Common myeloid progenitor, CD34-positive (primary cell): ENCODE results near the gene ROR1.

Experiments used
- CTCF ChIA-PET: fragments of 350-600 bp; sonication (Branson Sonifier 250); formaldehyde crosslinking; loops from one replicate; lab custom pipeline; 2021; ENCODE audit warnings: antibody characterized with exemption; lab: Charles Lee
- POLR2A ChIA-PET: fragments of 350-600 bp; sonication (Branson Sonifier 250); formaldehyde crosslinking; loops from one replicate; lab custom pipeline; 2021; ENCODE audit warnings: antibody characterized with exemption; lab: Charles Lee
- DNase-seq, 3 donors: peaks; one replicate each; pipeline versions ENCODE4 v3.0.0 to v3.0.0-alpha.2; 2013
- H3K27ac ChIP-seq, 2 experiments: 1 replicate in 1 of 2; 2 replicates in 1 of 2; pipeline ENCODE4 v1.7.0; 2013; ENCODE audit warnings: inconsistent platforms in 2 of 2, low read length in 2 of 2, mild to moderate bottlenecking in 2 of 2, low read depth in 1 of 2, moderate library complexity in 1 of 2; ENCODE audit not compliant: severe bottlenecking in 2 of 2, insufficient read depth in 1 of 2, poor library complexity in 1 of 2
- H3K27me3 ChIP-seq, 5 experiments: replicated peaks in 2 of 5; 1 replicate in 3 of 5; 2 replicates in 2 of 5; pipeline versions ENCODE4 v1.6.1 to v1.7.0; 2013; ENCODE audit warnings: low read length in 4 of 5, mild to moderate bottlenecking in 2 of 5, moderate library complexity in 2 of 5, inconsistent platforms in 1 of 5; ENCODE audit not compliant: insufficient read depth in 5 of 5, control insufficient read depth in 4 of 5
- H3K36me3 ChIP-seq, 4 experiments: 1 replicate in 2 of 4; 2 replicates in 2 of 4; pipeline versions ENCODE4 v1.6.1 to v1.7.0; 2013; ENCODE audit warnings: low read length in 3 of 4, control low read depth in 1 of 4, mild to moderate bottlenecking in 1 of 4; ENCODE audit not compliant: control insufficient read depth in 4 of 4, insufficient read depth in 4 of 4
- H3K4me1 ChIP-seq, 4 experiments: 1 replicate in 3 of 4; 2 replicates in 1 of 4; pipeline versions ENCODE4 v1.6.1 to v1.7.1; 2013; ENCODE audit warnings: low read length in 3 of 4, mild to moderate bottlenecking in 3 of 4, control low read depth in 1 of 4, inconsistent platforms in 1 of 4, moderate library complexity in 1 of 4; ENCODE audit not compliant: control insufficient read depth in 4 of 4, insufficient read depth in 4 of 4; ENCODE audit errors: control extremely low read depth in 1 of 4
- H3K4me3 ChIP-seq, 7 experiments: 1 replicate in 4 of 7; 2 replicates in 3 of 7; pipeline versions ENCODE4 v1.5.1 to v1.7.0; 2013; ENCODE audit warnings: mild to moderate bottlenecking in 7 of 7, low read length in 6 of 7, moderate library complexity in 6 of 7, inconsistent platforms in 2 of 7, low read depth in 2 of 7, control low read depth in 1 of 7; ENCODE audit not compliant: insufficient read depth in 4 of 7, control insufficient read depth in 1 of 7; ENCODE audit errors: extremely low read depth in 1 of 7
- H3K9me3 ChIP-seq, 5 experiments: 1 replicate in 4 of 5; 2 replicates in 1 of 5; pipeline versions ENCODE4 v1.6.1 to v1.7.1; 2013; ENCODE audit warnings: low read length in 4 of 5, mild to moderate bottlenecking in 2 of 5, inconsistent platforms in 1 of 5, low read depth in 1 of 5, moderate library complexity in 1 of 5; ENCODE audit not compliant: control insufficient read depth in 4 of 5, insufficient read depth in 2 of 5; ENCODE audit errors: control extremely low read depth in 1 of 5
- WGBS: methylation state at CpG from one replicate; pipeline ENCODE4 v1.1.5; 2013; ENCODE audit not compliant: insufficient coverage; 5-methylcytosine and 5-hydroxymethylcytosine counted together

The ROR1 gene

GRCh38 chr1:63792152-63792551 is 18.3 kb downstream of the ROR1 start:
- Histone ChIP-seq H3K27me3 (peaks cover 0 to 4% (median 0%) of the 10 kb centered on the region in 5 experiments), H3K9me3 (no peaks in the 10 kb centered on the region), H3K4me1 (no peaks in the 10 kb centered on the region), H3K27ac (no peak overlapping the region), H3K36me3 (no peaks in the 10 kb centered on the region), H3K4me3 (no peak overlapping the region)
- CTCF ChIA-PET = no interaction called here
- POLR2A ChIA-PET = no interaction called here
- no peak for DNase-seq
- WGBS = 100% methylated on average over 1 of the region's 4 CpGs

GRCh38 chr1:63793741-63794240 is 20.0 kb downstream of the ROR1 start:
- H3K36me3 ChIP-seq = no peaks in the 10 kb centered on the region

GRCh38 chr1:63794354-63794753 is 20.5 kb downstream of the ROR1 start:
- no peak for DNase-seq
- CTCF ChIA-PET = no interaction called here
- no peaks in the 10 kb centered on the region for H3K9me3 ChIP-seq

More at GRCh38 chr1:63793741-63794240, 20.0 kb downstream of the ROR1 start:
- no peak overlapping the region for H3K27ac ChIP-seq
- WGBS = 93% methylated on average over 7 of the region's 8 CpGs
- H3K27me3 ChIP-seq = peaks cover 0 to 6% (median 0%) of the 10 kb centered on the region in 5 experiments
- H3K4me3 ChIP-seq = no peak overlapping the region
- H3K4me1 ChIP-seq = no peaks in the 10 kb centered on the region
- ChIA-PET CTCF (interaction anchor here (1.3 kb wide), 1 partner anchor 17 kb away, joined by 3 read pairs; no protein-coding TSS in a partner anchor), POLR2A (no interaction called here)
- H3K9me3 ChIP-seq = no peaks in the 10 kb centered on the region
- no peak for DNase-seq

GRCh38 chr1:63794939-63795378 is 21.1 kb downstream of the ROR1 start:
- ChIA-PET CTCF (no interaction called here), POLR2A (no interaction called here)
- no peak overlapping the region for H3K4me3 ChIP-seq
- no peak for DNase-seq
- H3K27me3 ChIP-seq = peaks cover 0 to 6% (median 0%) of the 10 kb centered on the region in 5 experiments
- H3K4me1 ChIP-seq = no peaks in the 10 kb centered on the region
- WGBS = 90% methylated on average over 7 of the region's 7 CpGs
- no peak overlapping the region for H3K27ac ChIP-seq
- no peaks in the 10 kb centered on the region for H3K36me3 ChIP-seq
- H3K9me3 ChIP-seq = no peaks in the 10 kb centered on the region

More at GRCh38 chr1:63794354-63794753, 20.5 kb downstream of the ROR1 start:
- no peak overlapping the region for H3K4me3 ChIP-seq
- peaks cover 0 to 6% (median 0%) of the 10 kb centered on the region in 5 experiments for H3K27me3 ChIP-seq
- 98% methylated on average over 7 of the region's 7 CpGs for WGBS
- H3K27ac ChIP-seq = no peak overlapping the region
- H3K36me3 ChIP-seq = no peaks in the 10 kb centered on the region
- no peaks in the 10 kb centered on the region for H3K4me1 ChIP-seq
- POLR2A ChIA-PET = no interaction called here

GRCh38 chr1:63795455-63795854 is 21.6 kb downstream of the ROR1 start:
- CTCF ChIA-PET = no interaction called here

GRCh38 chr1:63797056-63797726 is 23.4 kb downstream of the ROR1 start:
- no peak overlapping the region for H3K4me3 ChIP-seq
- no peak for DNase-seq
- no peaks in the 10 kb centered on the region for H3K9me3 ChIP-seq
- H3K4me1 ChIP-seq = no peaks in the 10 kb centered on the region
- peaks cover 0 to 7% (median 0%) of the 10 kb centered on the region in 5 experiments for H3K27me3 ChIP-seq
- WGBS = 100% methylated on average over 4 of the region's 7 CpGs
- no peak overlapping the region for H3K27ac ChIP-seq
- POLR2A ChIA-PET = no interaction called here
- no peaks in the 10 kb centered on the region for H3K36me3 ChIP-seq
- CTCF ChIA-PET = interaction anchor here (0.9 kb wide), 1 partner anchor 367 kb away, joined by 3 read pairs; no protein-coding TSS in a partner anchor

More at GRCh38 chr1:63795455-63795854, 21.6 kb downstream of the ROR1 start:
- no peak for DNase-seq
- Histone ChIP-seq H3K27ac (no peak overlapping the region), H3K27me3 (peaks cover 0 to 8% (median 0%) of the 10 kb centered on the region in 5 experiments), H3K9me3 (no peaks in the 10 kb centered on the region), H3K4me3 (no peak overlapping the region), H3K36me3 (no peaks in the 10 kb centered on the region), H3K4me1 (no peaks in the 10 kb centered on the region)
- POLR2A ChIA-PET = no interaction called here
- 90% methylated on average over 2 of the region's 4 CpGs for WGBS

GRCh38 chr1:63798284-63798683 is 24.5 kb downstream of the ROR1 start:
- Histone ChIP-seq H3K9me3 (no peaks in the 10 kb centered on the region), H3K27ac (no peak overlapping the region), H3K4me1 (no peaks in the 10 kb centered on the region), H3K4me3 (no peak overlapping the region), H3K36me3 (no peaks in the 10 kb centered on the region), H3K27me3 (peaks cover 0 to 7% (median 0%) of the 10 kb centered on the region in 5 experiments)
- WGBS = 100% methylated on average over 1 of the region's 2 CpGs
- ChIA-PET POLR2A (no interaction called here), CTCF (interaction anchor here (0.9 kb wide), 1 partner anchor 366 kb away, joined by 3 read pairs; no protein-coding TSS in a partner anchor)
- no peak for DNase-seq
